Measurements from ENCODE around the gene ANO7.

ANO7 gene

GRCh38 chr2:241188361-241189092 lies at the start of gene ANO7:
Gene ANO7 (plus strand): TSS chr2:241188677. CDS start chr2:241190064, 1,387 bp downstream.
- no peak for DNase-seq

GRCh38 chr2:241139531-241140444 lies 48.7 kb upstream of the ANO7 start:
- DNase-seq = no peak

- no peak for DNase-seq
These were observed 48.0 kb upstream of the ANO7 start for GRCh38 chr2:241140445-241140840.

GRCh38 chr2:241141214-241141770 lies 47.2 kb upstream of the ANO7 start:
- no peak for DNase-seq

- no peak for DNase-seq
These were observed 46.4 kb upstream of the ANO7 start for GRCh38 chr2:241142063-241142462.

GRCh38 chr2:241142593-241142992 lies 45.9 kb upstream of the ANO7 start:
- DNase-seq = no peak

GRCh38 chr2:241146286-241146685 lies 42.2 kb upstream of the ANO7 start:
- no peak for DNase-seq

GRCh38 chr2:241147336-241147735 lies 41.1 kb upstream of the ANO7 start:
- no peak for DNase-seq

GRCh38 chr2:241148239-241148638 lies 40.2 kb upstream of the ANO7 start:
- no peak for DNase-seq

GRCh38 chr2:241148891-241149674 lies 39.4 kb upstream of the ANO7 start, which contains the start of gene PASK:
Gene PASK (minus strand): TSS chr2:241149472. CDS start chr2:241143032, 6,440 bp downstream.
- DNase-seq = peak; percentile 95

GRCh38 chr2:241149675-241149924 lies 38.9 kb upstream of the ANO7 start:
- DNase-seq = no peak

- DNase-seq = peak; percentile 96
These were observed 38.4 kb upstream of the ANO7 start, which contains the start of gene PPP1R7 for GRCh38 chr2:241149925-241150659. Gene PPP1R7 (plus strand): TSS chr2:241150467. CDS start chr2:241150496, 29 bp downstream.

GRCh38 chr2:241150660-241151530 lies 37.6 kb upstream of the ANO7 start:
- DNase-seq = no peak

GRCh38 chr2:241151934-241152660 lies 36.4 kb upstream of the ANO7 start:
- no peak for DNase-seq

- no peak for DNase-seq
These were observed 34.9 kb upstream of the ANO7 start for GRCh38 chr2:241153616-241154015.

GRCh38 chr2:241154915-241155314 lies 33.6 kb upstream of the ANO7 start:
- DNase-seq = no peak

- no peak for DNase-seq
These were observed 32.5 kb upstream of the ANO7 start for GRCh38 chr2:241155936-241156335.

- no peak for DNase-seq
These were observed 31.5 kb upstream of the ANO7 start for GRCh38 chr2:241156971-241157441.

GRCh38 chr2:241157841-241158545 lies 30.5 kb upstream of the ANO7 start:
- no peak for DNase-seq

GRCh38 chr2:241158546-241158900 lies 30.0 kb upstream of the ANO7 start:
- no peak for DNase-seq
